PC-9 (cell line): Measurements from ENCODE around the gene CACNA2D1. TPM values are rescaled to one million over a fixed set of nuclear protein-coding genes. Genes with fewer than 3 reads are reported as not detected.

Experiments used
- BruUV-seq: library from RNA; stranded (reverse); fragments of 400-500 nt; replicated peaks from 2 replicates; lab custom pipeline; 2021; lab: Mats Ljungman, UMichigan
- CTCF ChIA-PET: fragments of 300-600 bp; sonication (Branson Sonifier 250); formaldehyde crosslinking; loops from one replicate; lab custom pipeline; 2022; ENCODE audit warnings: antibody characterized with exemption; lab: Charles Lee
- POLR2A ChIA-PET: fragments of 300-600 bp; sonication (Branson Sonifier 250); formaldehyde crosslinking; loops from one replicate; lab custom pipeline; 2022; ENCODE audit warnings: antibody characterized with exemption; ENCODE audit not compliant: unreplicated experiment; lab: Charles Lee
- DNase-seq, 2 experiments: peaks; one replicate each; pipeline versions ENCODE4 v3.0.0 to v3.0.0-alpha.2; 2015 to 2022; ENCODE audit warnings: mixed read lengths in 1 of 2
- H2AFZ ChIP-seq: fragments of 200-600 bp; sonication (generic); 2 replicates; pipeline ENCODE4 v1.8.1; 2017; ENCODE audit warnings: antibody characterized with exemption
- H3F3A ChIP-seq: fragments of 200-600 bp; sonication (generic); 2 replicates; pipeline ENCODE4 v1.8.1; 2017; ENCODE audit warnings: antibody characterized with exemption, mild to moderate bottlenecking, low read depth; ENCODE audit not compliant: insufficient read depth
- H3K27ac ChIP-seq: fragments of 200-600 bp; sonication (generic); 2 replicates; pipeline ENCODE4 v1.6.1; 2016; ENCODE audit warnings: mixed run types
- H3K27me3 ChIP-seq: fragments of 200-600 bp; sonication (generic); 2 replicates; pipeline ENCODE4 v1.6.1; 2016; ENCODE audit warnings: low read depth, mixed run types; ENCODE audit not compliant: insufficient read depth
- H3K36me3 ChIP-seq: fragments of 200-600 bp; sonication (generic); 2 replicates; pipeline ENCODE4 v1.6.1; 2016; ENCODE audit warnings: low read depth, mixed run types
- H3K4me1 ChIP-seq: fragments of 200-600 bp; sonication (generic); replicated peaks from 2 replicates; pipeline ENCODE4 v1.6.1; 2016; ENCODE audit warnings: mixed run types; ENCODE audit not compliant: insufficient read depth
- H3K4me2 ChIP-seq: fragments of 200-600 bp; sonication (generic); 2 replicates; pipeline ENCODE4 v1.6.1; 2017; ENCODE audit warnings: mixed run types
- H3K4me3 ChIP-seq: fragments of 200-600 bp; sonication (generic); 2 replicates; pipeline ENCODE4 v1.6.1; 2016; ENCODE audit warnings: mixed run types
- H3K79me2 ChIP-seq: fragments of 200-600 bp; sonication (generic); 2 replicates; pipeline ENCODE4 v1.6.1; 2017; ENCODE audit warnings: low read depth, mixed run types
- H3K9me2 ChIP-seq: fragments of 200-600 bp; sonication (generic); 2 replicates; pipeline ENCODE4 v1.8.1; 2017; ENCODE audit warnings: mild to moderate bottlenecking; ENCODE audit not compliant: insufficient read depth
- H3K9me3 ChIP-seq: fragments of 200-600 bp; sonication (generic); 2 replicates; pipeline ENCODE4 v1.8.1; 2016; ENCODE audit warnings: low read depth; ENCODE audit not compliant: insufficient read depth
- H4K20me1 ChIP-seq: fragments of 200-600 bp; sonication (generic); 2 replicates; pipeline ENCODE4 v1.8.1; 2017; ENCODE audit not compliant: insufficient read depth
- CTCF ChIP-seq: fragments of 200-600 bp; sonication (generic); conservative IDR thresholded peaks from 2 replicates; pipeline ENCODE4 v1.6.1; 2017; ENCODE audit warnings: mixed run types, antibody characterized with exemption, mild to moderate bottlenecking, moderate library complexity
- EZH2 ChIP-seq: fragments of 200-600 bp; sonication (generic); IDR thresholded peaks from 2 replicates; pipeline ENCODE4 v1.8.0; 2017; ENCODE audit warnings: antibody characterized with exemption, low read depth
- intact Hi-C: fragments of 100-400 bp; cut with micrococcal nuclease; formaldehyde crosslinking; loops from one replicate; pipeline ENCODE4 v1.10.0; 2022; ENCODE audit not compliant: unreplicated experiment
- total RNA-seq: library from RNA; stranded (reverse); gene quantifications from 2 replicates; pipeline ENCODE4 v1.2.3, GENCODE V29; 2021

The CACNA2D1 gene
- total RNA-seq, 1 experiment from 2014 or later: 3.2 TPM

GRCh38 chr7:82012453-82012852 lies 431.1 kb downstream of the CACNA2D1 start:
- no TSS peak for BruUV-seq
- intact Hi-C loops: no loop called here
- Histone ChIP-seq H3K9me2 (no peaks in the 10 kb centered on the region; the same call in 1 of the 2 replicates), H3K36me3 (no peaks in the 10 kb centered on the region), H3K9me3 (peaks cover 4% of the 10 kb centered on the region; the same call in 1 of the 2 replicates), H3K4me1 (peaks cover 9% of the 10 kb centered on the region), H2AFZ (no peak overlapping the region), H3K4me2 (no peak overlapping the region), H3K79me2 (no peaks in the 10 kb centered on the region), H3K27me3 (no peaks in the 10 kb centered on the region), H3K4me3 (no peak overlapping the region), H4K20me1 (no peaks in the 10 kb centered on the region), H3F3A (no peaks in the 10 kb centered on the region; the same call in 1 of the 2 replicates), H3K27ac (no peak overlapping the region)
- CTCF ChIA-PET: no interaction called here
- POLR2A ChIA-PET: no interaction called here
- no peak for DNase-seq
- no peak for TF ChIP-seq EZH2
- TF ChIP-seq CTCF: no peak

- ChIA-PET POLR2A (no interaction called here), CTCF (interaction anchor here (0.6 kb wide), 1 partner anchor 21 kb away, joined by 5 read pairs; no protein-coding TSS in a partner anchor)
- H3K4me2 ChIP-seq: no peak overlapping the region
- intact Hi-C loops: no loop called here
- H3K4me3 ChIP-seq: no peak overlapping the region
- peaks cover 4% of the 10 kb centered on the region; the same call in 1 of the 2 replicates for H3K9me3 ChIP-seq
- no peaks in the 10 kb centered on the region; the same call in 1 of the 2 replicates for H3K9me2 ChIP-seq
- H3K4me1 ChIP-seq: peaks cover under 1% of the 10 kb centered on the region; the same call in 1 of the 2 replicates
- H3K27me3 ChIP-seq: no peaks in the 10 kb centered on the region
- H3K27ac ChIP-seq: no peak overlapping the region
- H3F3A ChIP-seq: no peaks in the 10 kb centered on the region; the same call in 1 of the 2 replicates
- no TSS peak for BruUV-seq
- no peak overlapping the region for H2AFZ ChIP-seq
- H4K20me1 ChIP-seq: no peaks in the 10 kb centered on the region
- DNase-seq: no peak
- H3K36me3 ChIP-seq: no peaks in the 10 kb centered on the region
- no peaks in the 10 kb centered on the region for H3K79me2 ChIP-seq
- no peak for TF ChIP-seq EZH2
- TF ChIP-seq CTCF: no peak
Observed at GRCh38 chr7:82010416-82010815, 433.2 kb downstream of the CACNA2D1 start.

GRCh38 chr7:82007315-82007714 lies 436.3 kb downstream of the CACNA2D1 start:
- Histone ChIP-seq H3K27me3 (no peaks in the 10 kb centered on the region), H3K9me3 (peaks cover 4% of the 10 kb centered on the region; the same call in 1 of the 2 replicates), H3F3A (no peaks in the 10 kb centered on the region; the same call in 1 of the 2 replicates), H3K4me2 (no peak overlapping the region), H3K27ac (no peak overlapping the region), H3K36me3 (no peaks in the 10 kb centered on the region), H3K4me1 (no peaks in the 10 kb centered on the region), H3K79me2 (no peaks in the 10 kb centered on the region), H4K20me1 (no peaks in the 10 kb centered on the region), H2AFZ (no peak overlapping the region), H3K4me3 (no peak overlapping the region), H3K9me2 (no peaks in the 10 kb centered on the region; the same call in 1 of the 2 replicates)
- TF ChIP-seq EZH2: no peak
- no peak for TF ChIP-seq CTCF
- POLR2A ChIA-PET: interaction anchor here (0.6 kb wide), 1 partner anchor 1917 kb away, joined by 3 read pairs; no protein-coding TSS in a partner anchor
- DNase-seq: no peak
- no TSS peak for BruUV-seq
- CTCF ChIA-PET: no interaction called here
- intact Hi-C loops: loop anchor here (5.0 kb wide), 1 partner anchor 40 kb away; no protein-coding TSS in a partner anchor
